Upper lobe of right lung (tissue), 1 donor: ENCODE measurements around the gene RASGRF1. TPM values are rescaled to one million over a fixed set of nuclear protein-coding genes. Genes with fewer than 3 reads are reported as not detected.
"Not testable (repeated sequence)": the region's sequence is repeated elsewhere in the genome, so short reads cannot be mapped to it uniquely, and the experiment has no call there.

Source experiments
- ATAC-seq: fragments of 200-7000 bp; cut with Tn5 transposase; one replicate; pipeline ENCODE4 v1.9.1; 2020; ENCODE audit warnings: mild to moderate bottlenecking, moderate library complexity
- DNase-seq: peaks from one replicate; pipeline ENCODE4 v3.0.0-alpha.2; 2020
- H3K27ac ChIP-seq: fragments of 200-600 bp; one replicate; pipeline ENCODE4 v1.8.0; 2022
- H3K27me3 ChIP-seq: fragments of 200-600 bp; one replicate; pipeline ENCODE4 v1.8.0; 2022; ENCODE audit warnings: mild to moderate bottlenecking
- H3K36me3 ChIP-seq: fragments of 200-600 bp; one replicate; pipeline ENCODE4 v1.8.0; 2022
- H3K4me1 ChIP-seq: fragments of 200-600 bp; one replicate; pipeline ENCODE4 v1.8.0; 2022
- H3K4me3 ChIP-seq: fragments of 200-600 bp; one replicate; pipeline ENCODE4 v1.8.0; 2022; ENCODE audit warnings: mild to moderate bottlenecking
- H3K9me3 ChIP-seq: fragments of 200-600 bp; one replicate; pipeline ENCODE4 v1.8.0; 2022
- intact Hi-C: fragments of 100-400 bp; cut with DNase I; formaldehyde crosslinking; loops from one replicate; pipeline ENCODE4 v1.11.0; 2022
- total RNA-seq: library from RNA; stranded (reverse); fragmentation: NEBNext Ultra II Directional; extraction: Animal tissue kit (Norgen Biotek cat#: 25700); gene quantifications from one replicate; pipeline ENCODE4 v1.2.1, GENCODE V29; 2021
- TF ChIP-seq, protein P1 (sequence below): fragments of 200-600 bp; IDR thresholded peaks from one replicate; pipeline ENCODE4 v1.8.0; 2022; ENCODE audit warnings: antibody characterized with exemption
- donor health status: DM: no; HTN: yes; CAD: no; lungs with severe emphysema.

The RASGRF1 gene
- total RNA-seq, 1 donor from 2014 or later = 105 TPM

GRCh38 chr15:79113831-79114230 is 23.3 kb upstream of the RASGRF1 start:
- no peak for ATAC-seq

DNA sequence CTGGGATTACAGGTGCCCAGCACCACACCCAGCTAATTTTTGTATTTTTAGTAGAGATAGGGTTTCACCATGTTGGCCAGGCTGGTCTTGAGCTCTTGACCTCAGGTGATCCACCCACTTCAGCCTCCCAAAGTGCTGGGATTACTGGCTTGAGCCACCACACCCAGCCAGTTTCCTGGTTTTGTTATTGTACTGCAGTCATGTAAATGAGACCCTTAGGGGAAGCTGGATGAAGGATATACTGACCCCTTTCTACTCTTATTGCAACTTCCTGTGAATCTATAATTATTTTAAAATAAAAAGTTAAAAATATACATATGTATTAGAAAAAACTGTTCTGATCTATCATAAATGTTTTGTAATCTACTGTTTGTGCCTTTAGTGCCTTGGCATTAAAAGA is 20.8 kb upstream of the RASGRF1 start:
- H3K27me3 ChIP-seq, H3K36me3 ChIP-seq, H3K27ac ChIP-seq, ATAC-seq, DNase-seq, H3K4me1 ChIP-seq, intact Hi-C loops, H3K4me3 ChIP-seq, H3K9me3 ChIP-seq: not testable (repeated sequence)

More at GRCh38 chr15:79113831-79114230, 23.3 kb upstream of the RASGRF1 start:
- no peak overlapping the region for H3K4me3 ChIP-seq
- TF ChIP-seq, protein P1, sequence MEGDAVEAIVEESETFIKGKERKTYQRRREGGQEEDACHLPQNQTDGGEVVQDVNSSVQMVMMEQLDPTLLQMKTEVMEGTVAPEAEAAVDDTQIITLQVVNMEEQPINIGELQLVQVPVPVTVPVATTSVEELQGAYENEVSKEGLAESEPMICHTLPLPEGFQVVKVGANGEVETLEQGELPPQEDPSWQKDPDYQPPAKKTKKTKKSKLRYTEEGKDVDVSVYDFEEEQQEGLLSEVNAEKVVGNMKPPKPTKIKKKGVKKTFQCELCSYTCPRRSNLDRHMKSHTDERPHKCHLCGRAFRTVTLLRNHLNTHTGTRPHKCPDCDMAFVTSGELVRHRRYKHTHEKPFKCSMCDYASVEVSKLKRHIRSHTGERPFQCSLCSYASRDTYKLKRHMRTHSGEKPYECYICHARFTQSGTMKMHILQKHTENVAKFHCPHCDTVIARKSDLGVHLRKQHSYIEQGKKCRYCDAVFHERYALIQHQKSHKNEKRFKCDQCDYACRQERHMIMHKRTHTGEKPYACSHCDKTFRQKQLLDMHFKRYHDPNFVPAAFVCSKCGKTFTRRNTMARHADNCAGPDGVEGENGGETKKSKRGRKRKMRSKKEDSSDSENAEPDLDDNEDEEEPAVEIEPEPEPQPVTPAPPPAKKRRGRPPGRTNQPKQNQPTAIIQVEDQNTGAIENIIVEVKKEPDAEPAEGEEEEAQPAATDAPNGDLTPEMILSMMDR = no peak
- DNase-seq = no peak
- intact Hi-C loops = no loop called here
- H3K4me1 ChIP-seq = no peaks in the 10 kb centered on the region
- no peak overlapping the region for H3K27ac ChIP-seq
- H3K36me3 ChIP-seq = no peaks in the 10 kb centered on the region
- no peaks in the 10 kb centered on the region for H3K27me3 ChIP-seq
- no peaks in the 10 kb centered on the region for H3K9me3 ChIP-seq

- Histone ChIP-seq H3K27me3 (peaks cover 16% of the 10 kb centered on the region), H3K36me3 (no peaks in the 10 kb centered on the region), H3K9me3 (no peaks in the 10 kb centered on the region), H3K27ac (no peak overlapping the region), H3K4me1 (no peaks in the 10 kb centered on the region), H3K4me3 (no peak overlapping the region)
- TF ChIP-seq, protein P1 = no peak
- ATAC-seq (no peak), DNase-seq (no peak)
- intact Hi-C loops = no loop called here
Measured at GRCh38 chr15:79105141-79105540, 14.6 kb upstream of the RASGRF1 start.

GRCh38 chr15:79102595-79102994 is 12.0 kb upstream of the RASGRF1 start:
- DNase-seq = no peak
- TF ChIP-seq, protein P1 = no peak

DNA sequence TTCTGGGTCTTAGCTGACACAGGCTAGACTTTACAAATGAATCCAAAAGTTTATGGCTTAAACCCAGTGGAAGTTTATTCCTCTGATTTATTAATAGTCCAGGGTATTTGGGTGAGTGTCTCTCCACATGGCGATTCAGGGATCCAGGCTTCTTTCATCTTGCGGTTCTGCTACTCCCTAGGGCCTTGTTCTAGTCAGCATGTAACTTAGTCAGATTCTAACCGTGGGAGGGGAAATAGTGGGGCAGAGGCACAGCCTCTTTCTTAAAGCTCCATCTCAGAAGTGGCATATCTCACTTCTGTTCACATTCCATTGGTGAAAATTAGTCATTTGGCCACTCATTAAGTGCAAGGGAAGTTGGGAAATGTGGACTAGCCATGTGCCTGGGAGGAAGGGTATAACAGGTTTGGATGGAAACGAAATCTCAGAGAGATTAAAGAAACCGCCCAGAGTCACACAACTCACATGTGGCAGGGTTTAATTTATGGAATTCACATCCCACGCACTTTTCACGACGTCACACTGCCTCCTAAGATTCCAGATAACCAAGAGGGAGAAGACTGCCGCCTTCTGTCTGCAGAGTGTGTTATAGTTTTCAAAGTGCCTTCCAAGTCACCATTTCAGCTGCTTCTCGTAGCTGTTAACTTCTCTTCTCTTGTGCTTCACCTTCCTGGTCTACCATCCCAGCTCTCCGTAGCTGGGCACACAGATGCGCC is 11.4 kb upstream of the RASGRF1 start:
- intact Hi-C loops = no loop called here
- Histone ChIP-seq H3K4me3 (no peak overlapping the region), H3K27ac (no peak overlapping the region), H3K36me3 (no peaks in the 10 kb centered on the region), H3K9me3 (no peaks in the 10 kb centered on the region), H3K4me1 (no peaks in the 10 kb centered on the region), H3K27me3 (peaks cover 29% of the 10 kb centered on the region)
- TF ChIP-seq, protein P1 = no peak
- DNase-seq (no peak), ATAC-seq (no peak)

More at GRCh38 chr15:79102595-79102994, 12.0 kb upstream of the RASGRF1 start:
- no peaks in the 10 kb centered on the region for H3K36me3 ChIP-seq
- intact Hi-C loops = no loop called here
- no peaks in the 10 kb centered on the region for H3K4me1 ChIP-seq
- no peak for ATAC-seq
- peaks cover 29% of the 10 kb centered on the region for H3K27me3 ChIP-seq
- no peak overlapping the region for H3K27ac ChIP-seq
- H3K9me3 ChIP-seq = no peaks in the 10 kb centered on the region
- no peak overlapping the region for H3K4me3 ChIP-seq

GRCh38 chr15:79099692-79100091 is 9.1 kb upstream of the RASGRF1 start:
- Histone ChIP-seq H3K4me3 (no peak overlapping the region), H3K27me3 (peaks cover 33% of the 10 kb centered on the region), H3K4me1 (no peaks in the 10 kb centered on the region), H3K9me3 (no peaks in the 10 kb centered on the region), H3K27ac (no peak overlapping the region), H3K36me3 (no peaks in the 10 kb centered on the region)
- DNase-seq = no peak
- intact Hi-C loops = no loop called here
- TF ChIP-seq, protein P1 = no peak
- no peak for ATAC-seq
